Myocyte (in vitro differentiated cells): ENCODE data around the gene CLASP1. TPM values are rescaled to one million over a fixed set of nuclear protein-coding genes. Genes with fewer than 3 reads are reported as not detected.
A peak's percentile ranks its signal among the peaks of the same experiment; 100 is the strongest.
"Not testable (repeated sequence)": the region's sequence is repeated elsewhere in the genome, so short reads cannot be mapped to it uniquely, and the experiment has no call there.

Experiments
- DNase-seq: peaks from one replicate; pipeline ENCODE4 v3.0.0-alpha.2; 2012; ENCODE audit warnings: low read depth
- polyA plus RNA-seq: library from polyadenylated mRNA; unstranded; fragments of >200 nt; gene quantifications from one replicate; pipeline ENCODE4 v1.2.1, GENCODE V29; 2012; ENCODE audit warnings: missing spikeins
- total RNA-seq: library from RNA; depleted of rRNA; stranded (reverse); fragments of >200 nt; gene quantifications from 2 replicates; pipeline ENCODE4 v1.2.3, GENCODE V29; 2014

The CLASP1 gene
- 42.4 and 43.9 TPM in 2 replicates for total RNA-seq
- 21.5 TPM for polyA plus RNA-seq

- DNase-seq = no peak
Measured at GRCh38 chr2:121649149-121649595, at the start of gene CLASP1. CLASP1 (minus strand) TSS chr2:121649462; CDS start chr2:121605895, 43,567 bp downstream.

- DNase-seq = no peak
Measured at GRCh38 chr2:121698318-121698930, 49.2 kb upstream of the CLASP1 start.

GRCh38 chr2:121697108-121697631 lies 47.9 kb upstream of the CLASP1 start:
- DNase-seq = no peak

GRCh38 chr2:121696410-121696930 lies 47.2 kb upstream of the CLASP1 start:
- DNase-seq = no peak

- no peak for DNase-seq
Measured at GRCh38 chr2:121695171-121695451, 45.8 kb upstream of the CLASP1 start.

GRCh38 chr2:121694398-121695170 lies 45.3 kb upstream of the CLASP1 start:
- peak; percentile 65 for DNase-seq

GRCh38 chr2:121690572-121690971 lies 41.3 kb upstream of the CLASP1 start:
- not testable (repeated sequence) for DNase-seq

GRCh38 chr2:121690095-121690494 lies 40.8 kb upstream of the CLASP1 start:
- no peak for DNase-seq

- peak; percentile 41 for DNase-seq
Measured at GRCh38 chr2:121689356-121689755, 40.1 kb upstream of the CLASP1 start.

- DNase-seq = no peak
Measured at GRCh38 chr2:121688820-121689219, 39.6 kb upstream of the CLASP1 start.

- no peak for DNase-seq
Measured at GRCh38 chr2:121686902-121687301, 37.6 kb upstream of the CLASP1 start.

GRCh38 chr2:121686218-121686617 lies 37.0 kb upstream of the CLASP1 start:
- DNase-seq = no peak

GRCh38 chr2:121682396-121683298 lies 33.4 kb upstream of the CLASP1 start:
- no peak for DNase-seq

GRCh38 chr2:121677855-121678254 lies 28.6 kb upstream of the CLASP1 start:
- DNase-seq = no peak

- not testable (repeated sequence) for DNase-seq
Measured at GRCh38 chr2:121671621-121672020, 22.4 kb upstream of the CLASP1 start.

GRCh38 chr2:121670181-121670580 lies 20.9 kb upstream of the CLASP1 start:
- DNase-seq = no peak

- no peak for DNase-seq
Measured at GRCh38 chr2:121667618-121668017, 18.4 kb upstream of the CLASP1 start.

GRCh38 chr2:121666042-121666441 lies 16.8 kb upstream of the CLASP1 start:
- no peak for DNase-seq

- peak; percentile 42 for DNase-seq
Measured at GRCh38 chr2:121665504-121665903, 16.2 kb upstream of the CLASP1 start.

GRCh38 chr2:121664713-121665112 lies 15.5 kb upstream of the CLASP1 start:
- no peak for DNase-seq

GRCh38 chr2:121664086-121664485 lies 14.8 kb upstream of the CLASP1 start:
- DNase-seq = no peak
